Choroid plexus epithelial cell (primary cell): Measurements from ENCODE around the gene TMEM91.
A peak's percentile ranks its signal among the peaks of the same experiment; 100 is the strongest.
"Not testable (repeated sequence)": the region's sequence is repeated elsewhere in the genome, so short reads cannot be mapped to it uniquely, and the experiment has no call there.

Source experiments
- DNase-seq: peaks from one replicate; pipeline ENCODE4 v3.0.0-alpha.2; 2010; ENCODE audit warnings: low read depth
- H3K4me3 ChIP-seq: 2 replicates; pipeline ENCODE4 v1.5.1; 2011; ENCODE audit warnings: low read depth, mild to moderate bottlenecking, control low read depth, low read length, moderate library complexity
- CTCF ChIP-seq: conservative IDR thresholded peaks from 2 replicates; pipeline ENCODE4 v1.5.1; 2011; ENCODE audit warnings: low read depth, mild to moderate bottlenecking, control low read depth, inconsistent platforms, low read length, moderate library complexity

The TMEM91 gene

DNA sequence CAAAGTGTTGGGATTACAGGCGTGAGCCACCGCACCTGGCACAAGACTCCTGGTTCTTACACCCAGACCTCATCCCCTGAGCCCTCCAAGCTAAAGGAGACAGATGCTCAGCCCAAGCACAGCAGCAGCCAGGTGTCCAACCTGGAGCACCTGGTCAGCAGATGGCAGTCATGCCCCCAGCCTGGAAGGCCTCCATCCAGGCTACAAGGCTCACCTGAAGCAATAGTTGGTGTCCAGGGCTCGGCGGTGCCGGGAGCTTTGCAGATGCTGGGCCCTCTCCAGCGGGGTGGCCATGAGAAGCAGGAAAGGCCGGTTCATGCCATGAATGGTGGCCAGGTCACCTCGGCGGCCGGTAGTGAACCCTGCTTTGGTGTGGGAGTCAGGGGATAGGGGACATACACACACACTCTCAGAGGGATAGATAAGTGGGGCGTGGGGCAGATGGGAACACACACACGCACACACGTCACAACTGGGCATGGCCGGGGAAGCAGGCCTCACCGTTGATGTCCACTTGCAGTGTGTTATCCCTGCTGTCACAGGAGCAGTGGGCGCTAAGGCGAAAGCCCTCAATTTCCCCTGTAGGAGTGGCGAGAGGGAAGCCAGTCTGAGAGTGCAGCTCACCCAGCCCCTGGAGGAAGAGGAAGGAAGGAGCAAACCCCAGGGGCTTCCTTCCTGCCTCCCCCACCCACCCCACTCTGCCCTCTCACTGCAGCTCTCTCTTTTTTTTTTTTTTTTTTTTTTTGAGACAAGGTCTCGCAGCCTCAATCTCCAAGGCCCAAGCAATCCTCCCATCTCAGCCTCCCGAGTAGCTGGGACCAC, 34.5 kb upstream of the TMEM91 start:
- TF ChIP-seq CTCF = no peak
- no peak for DNase-seq
- H3K4me3 ChIP-seq = no peak overlapping the region

DNA sequence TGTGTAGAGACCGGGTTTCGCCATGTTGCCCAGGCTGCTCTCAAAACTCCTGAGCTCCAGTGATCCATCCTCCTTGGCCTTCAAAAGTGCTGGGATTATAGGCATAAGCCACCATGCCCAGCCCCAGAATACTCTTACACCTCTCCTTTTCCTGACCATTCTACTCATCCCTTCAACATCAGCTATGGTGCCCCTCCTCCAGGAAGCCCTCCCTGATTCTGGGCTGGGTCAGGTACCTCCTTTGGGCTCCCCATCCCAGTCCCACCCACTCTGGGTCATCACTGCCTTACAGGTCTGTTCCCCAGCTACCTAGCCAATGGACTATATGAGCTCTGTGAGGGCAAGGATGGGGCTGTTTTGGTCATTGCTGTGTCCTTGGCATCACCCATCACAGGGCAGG, 32.2 kb upstream of the TMEM91 start:
- DNase-seq = no peak
- no peak overlapping the region for H3K4me3 ChIP-seq
- no peak for TF ChIP-seq CTCF

DNA sequence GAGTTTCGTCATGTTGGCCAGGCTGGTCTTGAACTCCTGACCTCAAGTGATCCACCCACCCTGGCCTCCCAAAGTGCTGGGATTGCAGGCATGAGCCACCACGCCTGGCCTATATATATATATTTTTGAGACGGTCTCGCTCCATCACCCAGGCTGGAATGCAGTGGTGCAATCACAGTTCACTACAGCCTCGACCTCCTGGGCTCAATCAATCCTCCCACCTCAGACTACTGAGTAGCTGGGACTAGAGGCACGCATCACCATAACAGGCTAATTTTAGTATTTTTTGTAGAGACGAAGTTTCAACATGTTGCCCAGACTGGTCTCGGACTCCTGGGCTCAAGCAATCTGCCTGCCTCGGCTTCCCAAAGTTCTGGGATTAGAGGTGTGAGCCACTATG, 29.4 kb upstream of the TMEM91 start:
- peak; percentile 42 for DNase-seq
- H3K4me3 ChIP-seq = not testable (repeated sequence)

GRCh38 chr19:41350735-41351338, 25.5 kb upstream of the TMEM91 start:
- peak overlapping the region; percentile 77 for H3K4me3 ChIP-seq
- TF ChIP-seq CTCF = no peak
- DNase-seq = peak; percentile 32

DNA sequence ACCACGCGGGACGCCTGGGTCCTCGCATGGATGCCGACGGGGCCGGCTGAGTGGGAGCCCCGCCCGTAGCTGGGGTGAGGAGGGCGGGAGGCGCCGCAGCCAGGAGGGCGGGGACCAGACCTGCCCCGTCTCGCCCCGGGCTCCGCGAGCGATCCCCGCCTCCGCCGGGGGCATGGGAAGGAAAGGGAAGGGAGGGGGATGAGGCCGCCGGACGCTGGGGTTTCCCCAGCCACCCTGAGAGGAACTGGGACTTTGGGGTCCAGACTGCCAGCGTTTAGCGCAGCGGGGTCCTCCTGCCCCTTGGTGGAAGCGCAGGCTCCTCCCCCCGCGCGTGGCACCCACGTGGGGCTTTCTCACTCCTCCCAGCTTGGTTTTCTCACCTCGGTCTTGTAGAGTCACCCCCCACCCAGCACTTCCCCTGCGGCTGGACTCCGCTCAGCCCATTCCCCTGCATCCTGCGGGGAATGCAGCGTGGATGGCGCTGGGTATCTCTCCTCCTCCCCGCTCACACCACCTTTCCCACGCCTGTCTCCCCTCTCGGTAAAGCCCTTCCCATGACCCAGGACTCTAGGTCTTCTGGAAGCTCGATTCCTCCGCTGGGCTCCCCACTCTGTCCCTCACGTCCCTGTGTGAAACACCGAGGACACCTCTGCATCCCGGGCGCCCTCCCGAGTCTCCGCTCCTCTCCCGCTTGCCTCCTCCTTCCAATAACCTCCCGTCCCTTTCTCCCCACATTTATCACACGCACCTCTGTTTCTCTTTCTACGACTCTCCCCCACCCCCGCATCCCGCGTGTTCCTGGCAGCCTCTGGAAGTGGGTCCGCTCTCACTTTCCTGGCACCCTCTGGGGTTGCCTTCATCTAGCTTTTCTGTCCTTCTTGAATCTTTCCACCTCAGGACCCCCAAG, 24.7 kb upstream of the TMEM91 start:
- peak; percentile 55 for DNase-seq
- peak overlapping the region; percentile 77 for H3K4me3 ChIP-seq
- no peak for TF ChIP-seq CTCF

GRCh38 chr19:41352279-41352608, 24.1 kb upstream of the TMEM91 start:
- no peak for TF ChIP-seq CTCF
- DNase-seq = no peak
- H3K4me3 ChIP-seq = peak overlapping the region; percentile 77
